SIG-M5 treated with dmso at 0.1 percent for 504 hours (cell line): ENCODE measurements around the gene SV2A.
A peak's percentile ranks its signal among the peaks of the same experiment; 100 is the strongest.
"Not testable (repeated sequence)": the region's sequence is repeated elsewhere in the genome, so short reads cannot be mapped to it uniquely, and the experiment has no call there.

ENCODE experiments used
- DNase-seq: peaks from one replicate; lab custom pipeline; 2025; ENCODE audit not compliant: unreplicated experiment; lab: John Stamatoyannopoulos, UW

The SV2A gene

GRCh38 chr1:149887456-149888246, 30.0 kb downstream of the SV2A start:
- DNase-seq = peak; percentile 100

- DNase-seq = not testable (repeated sequence)
These were observed 30.5 kb downstream of the SV2A start for GRCh38 chr1:149887196-149887455.

GRCh38 chr1:149886396-149887195, 31.0 kb downstream of the SV2A start:
- DNase-seq = peak; percentile 100

DNA sequence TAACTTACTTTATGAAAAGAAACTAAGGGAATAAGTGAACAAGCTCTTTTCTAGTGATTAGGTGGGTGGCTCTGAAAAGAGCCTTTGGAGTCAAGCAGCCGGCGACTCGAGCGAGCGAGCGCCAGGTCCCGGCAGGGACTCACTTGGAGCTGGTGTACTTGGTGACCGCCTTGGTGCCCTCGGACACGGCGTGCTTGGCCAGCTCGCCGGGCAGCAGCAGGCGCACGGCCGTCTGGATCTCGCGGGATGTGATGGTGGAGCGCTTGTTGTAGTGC, 31.6 kb downstream of the SV2A start:
- not testable (repeated sequence) for DNase-seq

DNA sequence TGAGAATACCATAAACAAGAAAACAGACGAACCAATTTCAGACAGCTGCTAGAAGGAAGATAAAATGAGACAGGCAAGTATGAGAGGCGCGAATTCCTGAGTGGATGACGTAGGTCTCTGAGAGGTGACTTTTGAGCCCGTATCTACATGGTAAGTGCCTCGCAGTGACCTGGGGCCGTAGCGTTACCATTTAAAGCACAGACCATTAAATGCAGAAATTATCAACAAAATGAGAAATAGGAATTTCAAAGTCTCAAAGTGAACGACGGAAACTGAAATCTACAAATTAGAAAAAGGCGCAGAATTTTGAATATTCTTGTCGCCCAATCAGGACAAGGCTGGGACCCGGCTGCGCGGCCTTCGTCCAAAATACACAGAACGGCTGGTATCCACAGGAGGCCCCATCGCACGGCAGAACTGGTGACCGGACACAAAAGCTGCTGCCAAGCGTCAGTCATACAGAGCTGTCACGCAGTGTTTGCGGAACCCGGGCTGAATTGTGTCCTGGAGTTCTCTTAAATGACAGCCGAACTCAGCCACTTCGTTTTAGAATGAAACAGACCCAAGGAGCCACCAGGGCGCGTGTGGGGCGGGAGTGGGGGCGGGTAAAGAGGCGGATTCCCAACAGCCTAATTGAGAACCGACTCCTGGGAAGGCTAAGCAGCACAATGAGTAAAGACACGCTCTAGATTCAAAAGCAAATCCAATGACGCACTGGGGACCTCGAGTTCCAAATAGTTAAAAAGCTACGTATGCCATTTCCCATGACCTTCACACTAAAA, 32.1 kb downstream of the SV2A start:
- peak; percentile 94 for DNase-seq

- peak; percentile 98 for DNase-seq
These were observed 33.0 kb downstream of the SV2A start for GRCh38 chr1:149884433-149885338.

GRCh38 chr1:149883598-149884247, 33.9 kb downstream of the SV2A start:
- DNase-seq = no peak

- no peak for DNase-seq
These were observed 35.8 kb downstream of the SV2A start for GRCh38 chr1:149881876-149882275.

DNA sequence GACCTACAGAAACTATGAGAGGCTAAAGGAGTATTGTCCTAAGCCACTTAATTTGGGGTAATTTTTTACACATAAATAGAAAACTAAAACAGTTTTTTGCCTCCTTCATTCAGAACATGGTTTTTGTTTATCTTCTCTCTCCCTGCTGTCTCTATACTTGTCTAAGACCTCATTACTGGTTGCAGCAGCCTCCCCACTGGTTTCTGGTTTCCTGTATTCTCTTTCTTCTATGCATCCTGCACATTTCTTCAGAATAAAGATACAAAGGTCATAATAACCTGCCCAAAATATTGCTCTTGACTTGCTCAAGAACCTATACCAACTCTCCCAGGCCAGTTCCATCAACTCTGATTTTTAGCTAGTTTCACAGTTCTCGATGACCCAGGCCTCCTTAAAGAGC, 38.1 kb downstream of the SV2A start:
- DNase-seq = no peak

DNA sequence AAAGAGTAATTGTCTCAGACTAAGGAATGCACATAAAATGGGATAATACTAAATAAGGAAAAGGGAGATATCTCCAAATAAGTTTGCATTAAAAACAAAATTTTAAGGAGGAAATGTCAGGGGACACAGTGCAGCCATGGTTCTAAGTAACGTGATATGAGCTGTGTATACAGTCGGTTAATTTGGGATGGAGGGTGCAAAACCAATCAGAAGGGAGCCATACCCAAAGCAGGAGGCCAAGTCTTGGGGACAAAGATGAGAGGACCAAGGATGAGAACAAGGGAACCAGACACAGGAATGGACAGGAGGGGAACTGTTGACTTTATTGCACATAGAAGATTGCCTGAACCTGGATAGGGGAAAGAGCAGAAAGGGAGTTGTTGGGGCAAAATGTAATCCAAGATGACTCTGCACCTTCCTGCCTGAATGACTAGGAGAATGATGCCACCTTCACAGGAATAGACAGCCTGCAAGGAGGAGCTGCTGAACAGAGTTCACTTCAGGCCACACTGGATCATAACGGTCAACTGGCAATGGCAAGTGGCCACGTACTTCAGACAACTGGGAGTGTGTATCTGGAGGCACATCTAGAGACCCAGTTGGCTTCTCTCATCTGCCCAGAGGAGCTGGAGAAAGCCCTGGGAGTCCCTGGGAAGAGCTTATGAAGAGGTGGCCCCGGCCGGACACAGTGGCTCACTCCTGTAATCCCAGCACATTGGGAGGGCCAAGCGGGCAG, 40.3 kb downstream of the SV2A start:
- no peak for DNase-seq

- not testable (repeated sequence) for DNase-seq
These were observed 44.6 kb downstream of the SV2A start for GRCh38 chr1:149873060-149873459.

DNA sequence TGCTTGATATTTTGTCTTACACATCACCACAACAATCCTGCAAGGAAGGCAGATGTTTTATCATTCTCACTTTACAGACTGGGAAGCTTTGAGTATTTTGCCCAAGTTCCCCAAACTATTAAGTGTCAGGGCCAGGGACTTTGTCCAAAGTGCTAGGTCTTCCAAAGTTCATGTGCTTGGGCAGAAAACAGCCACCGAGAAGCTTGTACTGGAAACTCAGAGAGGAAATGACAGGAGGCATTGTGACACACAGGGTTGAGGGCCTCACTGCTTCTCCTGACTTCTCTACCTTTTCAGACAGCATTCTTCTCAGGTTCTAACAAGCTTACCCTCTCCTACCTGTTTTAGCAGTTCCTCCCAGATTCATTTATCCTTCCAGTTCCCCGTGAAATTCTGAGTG, 50.8 kb downstream of the SV2A start:
- DNase-seq = not testable (repeated sequence)

DNA sequence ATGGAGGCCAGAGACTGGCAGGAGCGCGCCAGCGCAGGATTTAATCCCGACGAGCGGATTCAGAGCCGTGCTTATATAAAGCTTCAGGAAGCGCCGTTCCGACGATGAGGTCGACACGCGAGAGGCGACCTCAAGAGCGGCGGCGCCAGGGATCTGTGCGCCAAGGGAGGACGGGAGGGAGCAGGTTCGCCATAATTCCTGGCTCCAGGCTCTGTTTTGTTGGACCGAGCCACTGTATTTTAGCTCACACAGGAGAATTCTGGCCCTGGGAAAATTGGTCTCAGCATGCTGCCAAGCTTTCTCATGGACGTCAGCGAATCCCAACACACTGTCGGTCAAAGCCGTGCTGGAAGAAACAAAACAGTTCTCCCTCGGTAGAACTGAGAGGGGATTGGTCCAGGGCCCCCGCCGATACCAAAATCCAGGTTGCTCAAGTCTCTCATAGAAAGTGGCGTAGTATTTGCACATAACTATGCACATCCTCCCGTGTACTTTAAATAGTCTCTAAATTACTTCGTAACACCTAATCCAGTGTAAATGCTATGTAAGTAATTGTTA, 56.1 kb downstream of the SV2A start:
- not testable (repeated sequence) for DNase-seq

- DNase-seq = not testable (repeated sequence)
These were observed 56.8 kb downstream of the SV2A start for GRCh38 chr1:149860684-149861496.

DNA sequence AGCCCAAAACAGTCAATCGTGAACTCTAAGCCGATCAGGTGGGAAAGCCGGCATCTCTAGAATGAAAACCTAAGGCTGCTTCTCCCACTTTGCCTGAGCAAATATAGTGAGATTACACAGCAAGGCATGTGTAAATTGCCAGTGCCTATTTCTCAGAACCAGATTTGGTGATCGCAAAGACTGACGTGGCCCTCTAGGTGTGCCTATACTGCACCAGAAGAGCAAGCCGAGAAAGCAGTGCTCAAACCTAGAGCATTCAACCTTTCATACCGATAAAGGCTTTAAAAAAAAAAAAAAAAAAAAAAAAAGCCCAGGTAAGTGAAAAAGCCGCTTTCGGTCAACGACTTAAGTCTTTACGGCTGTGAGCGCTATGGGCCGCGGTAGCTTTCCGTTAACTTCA, 57.4 kb downstream of the SV2A start:
- DNase-seq = not testable (repeated sequence)
